ENCODE results near the gene LCN10. TPM values are rescaled to one million over a fixed set of nuclear protein-coding genes. Genes with fewer than 3 reads are reported as not detected.
A peak's percentile ranks its signal among the peaks of the same experiment; 100 is the strongest.
"Not testable (repeated sequence)": the region's sequence is repeated elsewhere in the genome, so short reads cannot be mapped to it uniquely, and the experiment has no call there.

The LCN10 gene
- total and polyA plus RNA-seq, 2 experiments from 2014 or later = not detected

GRCh38 chr9:136712690-136713544 lies 29.8 kb downstream of the LCN10 start:
- H4K20me1 ChIP-seq (ENCODE audit: insufficient read depth) = no peaks in the 10 kb centered on the region
- no peaks in the 10 kb centered on the region for H3K36me3 ChIP-seq (ENCODE audit: low read depth)
- H3K79me2 ChIP-seq (ENCODE audit: insufficient read depth) = no peaks in the 10 kb centered on the region
- in situ Hi-C loops (cut with MboI) = no loop called here
- 0 out of 2 replicates have a peak, but pooled peaks cover 5% of the 10 kb centered on the region for H3K27me3 ChIP-seq (replicated peaks; ENCODE audit: insufficient read depth)
- H3K9me3 ChIP-seq (ENCODE audit: low read depth) = no peaks in the 10 kb centered on the region
- H3K4me1 ChIP-seq (ENCODE audit: insufficient read depth) = peaks cover 7% of the 10 kb centered on the region; the same call in 1 of the 2 replicates
- DNase-seq = no peak
- no peaks in the 10 kb centered on the region for H3K9me2 ChIP-seq (ENCODE audit: insufficient read depth)
- 35 to 58% methylated on average over 23 to 46 of the region's 56 CpGs for WGBS, 2 experiments (ENCODE audit: low coverage in 1 of 2, low lambda C conversion rate in 2 of 2, missing lambda C conversion rate in 2 of 2)
- no peak overlapping the region for H3K27ac ChIP-seq
- no peak overlapping the region for H3K9ac ChIP-seq
- H3K4me3 ChIP-seq = no peak overlapping the region
- H3F3A ChIP-seq (ENCODE audit: insufficient read depth) = 0 out of 2 replicates have a peak, but pooled peaks cover 14% of the 10 kb centered on the region
- H2AFZ ChIP-seq = no peak overlapping the region
- no peak overlapping the region for H3K4me2 ChIP-seq (ENCODE audit: unreplicated experiment)
- TF ChIP-seq EZH2phosphoT487 (IDR thresholded peaks at IDR 0.05; ENCODE audit: insufficient read depth, low read depth) = no peak
- TF ChIP-seq EZH2 (IDR thresholded peaks at IDR 0.05; ENCODE audit: insufficient read depth, poor library complexity, severe bottlenecking) = peak; percentile 59

GRCh38 chr9:136711751-136712689 lies 30.7 kb downstream of the LCN10 start, which contains the start of gene DIPK1B:
DIPK1B (plus strand) TSS chr9:136712572; CDS start chr9:136712666, 94 bp downstream.
- no peaks in the 10 kb centered on the region for H3K79me2 ChIP-seq (ENCODE audit: insufficient read depth)
- H3K36me3 ChIP-seq (ENCODE audit: low read depth) = no peaks in the 10 kb centered on the region
- no peaks in the 10 kb centered on the region for H3K9me2 ChIP-seq (ENCODE audit: insufficient read depth)
- TF ChIP-seq EZH2phosphoT487 (IDR thresholded peaks at IDR 0.05; ENCODE audit: insufficient read depth, low read depth) (no peak), EZH2 (IDR thresholded peaks at IDR 0.05; ENCODE audit: insufficient read depth, poor library complexity, severe bottlenecking) (no peak)
- H3K4me3 ChIP-seq = no peak within 1 kb of the TSS
- DNase-seq = peak; percentile 32
- no peaks in the 10 kb centered on the region for H3K9me3 ChIP-seq (ENCODE audit: low read depth)
- 0 out of 2 replicates have a peak, but pooled peaks cover 14% of the 10 kb centered on the region for H3F3A ChIP-seq (ENCODE audit: insufficient read depth)
- no peak within 1 kb of the TSS for H2AFZ ChIP-seq
- H3K27ac ChIP-seq = no peak within 1 kb of the TSS
- H3K9ac ChIP-seq = no peak within 1 kb of the TSS
- H3K27me3 ChIP-seq (replicated peaks; ENCODE audit: insufficient read depth) = 0 out of 2 replicates have a peak, but pooled peaks cover 5% of the 10 kb centered on the region
- no peak within 1 kb of the TSS for H3K4me2 ChIP-seq (ENCODE audit: unreplicated experiment)
- H4K20me1 ChIP-seq (ENCODE audit: insufficient read depth) = no peaks in the 10 kb centered on the region
- peaks cover 7% of the 10 kb centered on the region; the same call in 1 of the 2 replicates for H3K4me1 ChIP-seq (ENCODE audit: insufficient read depth)
- in situ Hi-C loops (cut with MboI) = no loop called here
- WGBS, 2 experiments (ENCODE audit: low coverage in 1 of 2, low lambda C conversion rate in 2 of 2, missing lambda C conversion rate in 2 of 2) = 8 to 10% methylated on average over 42 of the region's 119 CpGs

GRCh38 chr9:136711219-136711648 lies 31.5 kb downstream of the LCN10 start:
- 7 to 12% methylated on average over 4 of the region's 4 CpGs for WGBS, 2 experiments (ENCODE audit: low coverage in 1 of 2, low lambda C conversion rate in 2 of 2, missing lambda C conversion rate in 2 of 2)
- H4K20me1 ChIP-seq (ENCODE audit: insufficient read depth); H3K4me3 ChIP-seq; H3K27me3 ChIP-seq (replicated peaks; ENCODE audit: insufficient read depth); H3K9ac ChIP-seq; H3K27ac ChIP-seq; H3K79me2 ChIP-seq (ENCODE audit: insufficient read depth); H2AFZ ChIP-seq; H3K9me2 ChIP-seq (ENCODE audit: insufficient read depth); in situ Hi-C loops (cut with MboI); H3K36me3 ChIP-seq (ENCODE audit: low read depth); H3K9me3 ChIP-seq (ENCODE audit: low read depth); H3K4me2 ChIP-seq (ENCODE audit: unreplicated experiment); H3K4me1 ChIP-seq (ENCODE audit: insufficient read depth): not testable (repeated sequence)
- peak; percentile 76 for DNase-seq
- H3F3A ChIP-seq (ENCODE audit: insufficient read depth) = 0 out of 2 replicates have a peak, but pooled peaks cover 14% of the 10 kb centered on the region

- Histone ChIP-seq H3K4me3 (no peak overlapping the region), H3F3A (ENCODE audit: insufficient read depth) (0 out of 2 replicates have a peak, but pooled peaks cover 14% of the 10 kb centered on the region), H3K36me3 (ENCODE audit: low read depth) (no peaks in the 10 kb centered on the region), H3K27ac (no peak overlapping the region), H4K20me1 (ENCODE audit: insufficient read depth) (no peaks in the 10 kb centered on the region), H3K9ac (no peak overlapping the region), H3K9me2 (ENCODE audit: insufficient read depth) (no peaks in the 10 kb centered on the region), H3K9me3 (ENCODE audit: low read depth) (no peaks in the 10 kb centered on the region), H3K4me1 (ENCODE audit: insufficient read depth) (peaks cover 7% of the 10 kb centered on the region; the same call in 1 of the 2 replicates), H3K79me2 (ENCODE audit: insufficient read depth) (no peaks in the 10 kb centered on the region), H3K4me2 (ENCODE audit: unreplicated experiment) (no peak overlapping the region), H3K27me3 (replicated peaks; ENCODE audit: insufficient read depth) (peaks cover 7% of the 10 kb centered on the region; the same call in 1 of the 2 replicates), H2AFZ (no peak overlapping the region)
- DNase-seq = peak; percentile 66
- TF ChIP-seq EZH2 (IDR thresholded peaks at IDR 0.05; ENCODE audit: insufficient read depth, poor library complexity, severe bottlenecking) (no peak), EZH2phosphoT487 (IDR thresholded peaks at IDR 0.05; ENCODE audit: insufficient read depth, low read depth) (no peak)
- 26 to 32% methylated on average over 7 of the region's 7 CpGs for WGBS, 2 experiments (ENCODE audit: low coverage in 1 of 2, low lambda C conversion rate in 2 of 2, missing lambda C conversion rate in 2 of 2)
- in situ Hi-C loops (cut with MboI) = no loop called here
Observed at GRCh38 chr9:136710543-136710942, 32.2 kb downstream of the LCN10 start.
